HG03175 (cell line): Measurements from ENCODE around the gene ITGA11.

ENCODE experiments used
- ATAC-seq: cut with Tn5 transposase; IDR thresholded peaks from one replicate; pipeline ENCODE4 v1.9.1; 2021; ENCODE audit warnings: mild to moderate bottlenecking, moderate library complexity; ENCODE audit not compliant: unreplicated experiment

ITGA11 gene

DNA sequence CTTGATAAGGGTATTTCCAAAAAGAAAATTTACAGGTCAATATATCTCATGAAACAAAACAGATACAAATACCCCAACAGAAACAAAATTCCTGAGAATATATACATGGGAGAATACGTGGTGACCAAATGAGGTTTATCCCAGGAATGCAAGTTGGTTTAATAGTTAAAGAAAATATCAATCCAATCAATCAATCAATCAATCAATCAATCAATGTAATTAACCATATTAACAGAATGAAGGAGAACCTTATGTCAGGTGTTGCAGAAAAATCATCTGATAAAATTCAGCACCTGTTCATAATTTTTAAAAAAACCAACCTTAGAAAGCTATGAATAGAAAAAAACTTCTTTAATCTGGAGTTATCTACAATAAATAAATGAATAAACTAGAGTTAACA, 35.9 kb downstream of the ITGA11 start:
- ATAC-seq = no peak

GRCh38 chr15:68391121-68391520, 40.8 kb downstream of the ITGA11 start:
- no peak for ATAC-seq

GRCh38 chr15:68389936-68390817, 41.8 kb downstream of the ITGA11 start:
- ATAC-seq = peak; percentile 70

DNA sequence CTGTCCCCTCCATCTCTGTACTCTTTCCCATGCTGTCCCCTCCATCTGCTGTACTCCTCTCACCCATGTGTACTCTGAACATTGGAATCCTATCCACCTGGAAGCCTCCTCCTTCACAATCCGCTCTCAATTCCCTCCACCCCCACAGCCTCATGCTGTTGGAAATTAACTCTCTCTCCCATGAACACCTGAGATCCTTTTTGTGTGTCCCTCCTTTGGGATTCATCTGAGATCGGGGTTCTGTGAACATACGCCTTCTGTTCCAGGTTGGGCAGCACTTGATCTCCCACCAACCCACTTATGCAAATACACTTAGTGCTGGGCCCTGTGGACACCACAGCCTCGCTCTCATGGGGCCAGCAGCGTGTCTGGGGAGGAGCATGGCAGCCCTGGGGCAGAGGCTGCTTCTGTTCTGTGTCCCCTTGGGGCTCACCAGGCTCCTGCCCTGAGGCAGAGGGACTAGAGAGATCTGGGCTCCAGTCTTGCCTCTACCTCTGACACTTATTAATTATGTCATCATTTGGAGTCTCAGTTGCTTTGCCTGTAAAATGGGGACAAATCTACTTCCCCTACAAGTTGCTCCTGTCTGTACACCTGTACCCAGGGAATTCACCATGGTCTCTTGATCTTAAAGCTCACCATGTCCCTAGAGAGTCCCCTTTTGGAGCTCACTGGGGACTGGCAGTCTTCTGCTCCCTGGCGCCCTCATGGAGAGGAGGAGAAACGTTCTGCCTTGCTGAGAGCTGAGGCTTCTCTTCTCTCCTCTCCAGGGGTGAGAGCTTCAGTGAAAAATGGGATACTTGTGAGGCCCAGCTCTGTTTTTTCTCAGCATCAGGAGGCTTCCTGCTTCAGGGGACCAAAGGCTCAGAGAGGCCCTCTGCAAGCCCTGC, 42.7 kb downstream of the ITGA11 start:
- no peak for ATAC-seq

DNA sequence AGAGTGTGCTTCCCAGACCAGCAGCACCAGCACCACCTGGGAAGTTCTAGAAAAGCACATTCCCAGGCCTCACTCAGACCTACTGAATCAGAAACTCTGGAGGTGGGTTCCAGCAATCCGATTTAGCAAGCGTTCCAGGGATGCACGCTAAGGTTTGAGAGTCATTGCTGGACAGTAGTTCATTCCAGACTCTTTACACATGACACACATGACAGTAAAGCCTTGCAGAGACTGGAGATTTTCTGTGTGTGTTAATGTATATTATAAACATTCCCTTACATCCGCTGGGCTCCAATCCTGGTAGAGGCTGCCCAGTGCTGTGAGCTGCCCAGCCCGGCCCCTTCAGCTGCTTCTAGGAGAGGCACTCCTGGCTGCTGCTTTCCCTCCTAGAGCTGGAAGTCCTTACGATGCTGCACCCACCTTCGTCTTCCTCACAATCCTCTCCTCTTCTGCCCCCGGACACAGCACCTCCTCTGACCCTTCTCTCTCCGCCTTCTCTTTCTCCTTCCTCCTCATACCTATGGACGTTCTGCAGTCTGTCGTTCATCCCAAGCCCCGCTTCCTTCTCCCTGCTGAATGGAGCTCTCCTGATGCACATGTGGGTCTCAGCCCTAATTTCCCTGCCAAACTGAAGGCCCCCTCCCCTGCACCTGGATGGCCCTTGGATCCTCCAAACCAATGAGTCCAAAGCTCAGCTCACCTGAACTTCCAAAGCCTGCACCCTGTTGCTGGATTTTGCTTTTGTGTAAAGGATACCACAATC, 44.4 kb downstream of the ITGA11 start:
- no peak for ATAC-seq

GRCh38 chr15:68386587-68387288, 45.2 kb downstream of the ITGA11 start:
- ATAC-seq = no peak

- ATAC-seq = no peak
Observed at GRCh38 chr15:68385671-68386586, 46.0 kb downstream of the ITGA11 start.

GRCh38 chr15:68385240-68385561, 46.8 kb downstream of the ITGA11 start:
- ATAC-seq = no peak

DNA sequence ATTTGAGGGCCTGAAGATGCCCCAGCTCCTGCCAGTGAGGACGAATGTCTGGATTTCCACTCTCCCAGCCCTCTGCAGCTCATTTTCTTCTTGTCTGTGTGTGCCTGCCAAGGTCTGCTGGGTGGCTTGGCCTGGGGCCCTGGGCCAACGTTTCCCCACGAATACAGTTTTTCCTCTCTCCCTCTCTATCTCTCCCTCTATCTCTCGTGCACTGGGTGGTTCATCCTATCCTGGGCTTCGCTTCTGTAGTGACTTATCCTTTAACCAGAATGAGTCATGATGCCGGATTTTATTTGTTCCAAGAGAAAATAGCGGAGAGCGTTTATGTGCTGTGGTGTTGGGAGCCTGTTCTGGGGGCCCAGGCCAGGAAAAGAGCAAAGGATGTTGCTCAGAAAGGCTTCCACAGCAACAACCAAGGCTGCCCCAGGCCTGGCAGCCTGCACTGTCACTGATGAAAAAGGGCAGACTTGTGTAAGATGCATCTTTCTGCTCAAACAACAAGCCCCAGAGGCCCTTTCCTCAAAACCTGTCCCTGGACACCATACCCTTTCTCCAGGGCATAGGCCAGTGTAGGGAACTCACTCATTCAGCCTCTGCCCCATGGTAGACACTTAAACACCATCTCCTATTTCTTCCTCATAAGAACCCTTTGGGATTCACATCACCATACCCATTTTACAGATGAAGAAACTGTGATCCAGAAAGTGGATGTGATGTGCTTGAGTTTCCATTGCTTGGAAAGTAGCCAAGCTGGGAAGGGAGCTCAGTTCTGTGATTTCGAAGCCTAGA, 47.3 kb downstream of the ITGA11 start:
- ATAC-seq = no peak

DNA sequence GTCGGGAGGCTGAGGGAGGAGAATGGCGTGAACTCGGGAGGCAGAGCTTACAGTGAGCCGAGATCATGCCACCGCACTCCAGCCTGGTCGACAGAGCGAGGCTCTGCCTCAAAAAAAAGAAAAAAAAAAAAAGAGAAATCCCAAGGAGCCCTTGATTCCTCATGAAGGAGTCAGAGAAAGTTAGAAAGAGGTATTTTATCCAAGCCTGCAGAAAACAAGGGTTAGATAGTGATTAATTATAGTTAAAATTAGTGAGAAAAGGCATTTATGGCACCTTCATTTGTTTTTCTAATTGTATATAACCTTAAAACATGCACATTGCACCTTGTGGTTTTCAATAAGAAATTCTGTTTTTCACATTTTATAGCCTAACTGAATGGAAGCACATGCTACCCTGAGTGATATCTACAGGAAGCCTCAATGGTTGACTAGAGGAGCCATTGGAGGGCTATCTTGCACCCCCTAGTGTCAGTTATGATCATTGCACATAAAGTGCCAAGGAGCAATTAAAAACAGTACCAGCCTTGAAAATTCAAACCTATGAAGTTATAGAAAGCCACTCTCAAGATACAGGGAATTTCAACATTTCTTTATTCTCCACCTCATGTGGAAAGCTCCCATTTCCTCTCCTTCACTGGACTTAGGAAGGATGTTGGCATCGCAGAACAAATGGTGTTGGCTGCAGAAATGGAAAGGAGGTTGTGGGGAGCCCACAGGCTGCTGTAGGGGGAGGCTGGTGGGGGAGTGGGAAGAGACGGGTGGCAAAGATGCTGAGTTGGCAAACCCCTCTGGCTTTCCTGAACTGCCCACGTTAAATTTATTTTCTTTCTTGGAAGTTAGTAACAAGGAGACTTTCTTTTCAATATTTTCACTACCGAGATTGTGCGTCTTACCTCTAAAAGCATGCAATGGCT, 48.5 kb downstream of the ITGA11 start:
- no peak for ATAC-seq

GRCh38 chr15:68382286-68383007, 49.5 kb downstream of the ITGA11 start:
- no peak for ATAC-seq

GRCh38 chr15:68380456-68380855, 51.5 kb downstream of the ITGA11 start:
- ATAC-seq = no peak

DNA sequence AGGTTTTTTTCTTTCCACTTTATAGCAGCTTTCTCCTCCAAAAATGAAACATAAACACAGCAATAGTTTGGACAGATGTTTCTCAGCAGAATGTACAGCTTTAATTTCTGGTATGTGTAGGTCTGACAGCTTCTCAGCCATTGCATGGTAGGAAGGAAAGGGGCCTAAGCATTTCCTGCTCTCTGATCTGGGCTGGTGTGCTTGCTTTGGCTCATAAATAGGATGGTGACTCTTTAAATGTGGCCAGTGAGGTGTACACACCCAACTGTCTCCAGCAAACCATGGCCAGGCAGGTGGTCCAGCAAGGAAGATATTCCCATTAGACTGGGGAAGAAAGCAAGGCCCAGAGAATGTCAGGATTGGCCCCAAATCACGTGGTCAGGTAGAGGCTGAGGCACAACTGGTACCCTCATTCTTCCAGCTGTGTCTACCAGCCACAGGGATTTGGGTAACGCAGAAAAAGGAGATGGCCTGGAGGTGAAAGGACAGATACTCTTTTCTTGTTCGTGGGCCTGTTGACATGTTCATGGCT, 52.1 kb downstream of the ITGA11 start:
- ATAC-seq = no peak

GRCh38 chr15:68379058-68379758, 52.8 kb downstream of the ITGA11 start:
- no peak for ATAC-seq

GRCh38 chr15:68378595-68378994, 53.4 kb downstream of the ITGA11 start:
- ATAC-seq = no peak

- ATAC-seq = no peak
Observed at GRCh38 chr15:68377766-68378165, 54.2 kb downstream of the ITGA11 start.
